Measurements from ENCODE around the gene RGS9.
A peak's percentile ranks its signal among the peaks of the same experiment; 100 is the strongest.
"Not testable (repeated sequence)": the region's sequence is repeated elsewhere in the genome, so short reads cannot be mapped to it uniquely, and the experiment has no call there.

Gene RGS9

DNA sequence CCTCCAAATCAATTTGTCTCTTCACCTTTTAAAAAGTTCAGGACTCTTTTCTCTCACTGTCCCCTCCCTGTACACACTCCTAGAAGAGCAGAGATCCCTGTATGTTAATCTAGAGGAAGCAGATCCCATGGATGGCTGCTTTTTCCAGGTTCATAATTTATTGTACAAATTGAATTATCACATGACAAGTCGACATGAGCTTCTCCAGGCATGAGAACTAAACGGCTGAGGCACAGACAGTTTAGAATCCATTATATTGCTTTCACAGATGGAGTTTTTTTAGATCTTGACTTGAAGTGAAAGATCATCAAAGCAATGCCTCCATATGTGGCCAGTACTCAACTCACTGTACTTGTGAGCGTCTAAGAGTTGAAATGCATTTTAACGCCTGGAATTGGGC is 47.9 kb downstream of the RGS9 start:
- no peak for DNase-seq

DNA sequence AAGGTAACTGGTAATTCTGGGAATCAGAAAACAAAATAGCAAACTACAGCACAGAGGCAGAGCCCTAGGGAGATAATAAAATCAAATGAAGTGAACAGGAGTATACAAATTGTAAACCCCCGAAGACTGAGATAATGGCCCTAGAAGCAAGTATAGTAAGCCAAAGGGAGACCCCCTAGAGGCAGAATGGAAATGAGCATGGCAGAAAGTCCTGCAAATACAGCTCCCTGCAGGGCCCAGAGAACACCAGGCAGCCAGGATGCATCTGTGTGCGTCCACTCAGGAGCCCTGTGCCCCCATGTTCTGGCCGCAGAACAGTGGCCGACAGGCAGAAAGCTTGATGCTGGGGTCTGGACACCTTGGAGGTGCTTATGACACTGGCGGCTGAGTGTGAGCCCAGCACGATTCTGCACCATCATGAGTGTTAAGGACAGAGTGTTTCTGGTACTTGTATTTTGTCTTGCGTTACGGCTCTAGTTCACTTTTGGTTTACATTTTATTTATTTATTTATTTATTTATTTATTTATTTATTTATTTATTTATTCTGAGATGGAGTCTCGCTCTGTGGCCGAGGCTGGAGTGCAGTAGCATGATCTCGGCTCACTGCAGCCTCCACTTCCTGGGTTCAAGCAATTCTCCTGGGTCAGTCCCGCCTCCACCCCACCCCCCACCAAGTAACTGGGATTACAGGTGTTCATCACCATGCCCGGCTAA is 48.7 kb downstream of the RGS9 start:
- no peak for DNase-seq

DNA sequence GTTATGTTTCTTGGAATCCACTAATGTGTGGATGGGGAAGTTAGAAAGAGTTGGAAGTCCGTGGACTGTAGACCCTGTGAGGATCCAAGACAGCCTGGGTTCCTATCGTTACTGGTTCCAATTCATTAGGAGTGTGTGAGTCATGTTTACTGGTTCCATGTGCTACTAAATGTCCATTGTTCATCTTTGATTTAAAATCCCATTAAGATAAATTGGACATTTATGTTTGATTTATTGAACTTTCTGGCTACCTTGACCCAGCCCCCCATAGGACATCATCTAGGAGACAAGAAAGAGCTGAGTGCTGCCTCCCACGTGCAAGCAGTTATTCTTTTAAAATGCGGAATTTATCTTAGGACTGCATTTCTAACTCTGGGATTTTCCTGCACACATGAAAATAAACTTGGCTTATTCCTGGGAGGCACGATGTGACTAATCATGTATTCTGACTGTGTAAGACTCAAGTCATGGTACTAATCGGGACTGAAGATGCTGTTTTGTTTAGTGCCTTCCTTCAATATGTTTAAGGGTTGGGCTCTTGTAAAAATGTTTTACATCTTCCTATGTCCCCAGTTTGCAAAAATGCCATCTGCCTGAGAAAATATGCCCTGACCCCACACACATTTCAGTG is 53.4 kb downstream of the RGS9 start:
- DNase-seq = peak; percentile 33

DNA sequence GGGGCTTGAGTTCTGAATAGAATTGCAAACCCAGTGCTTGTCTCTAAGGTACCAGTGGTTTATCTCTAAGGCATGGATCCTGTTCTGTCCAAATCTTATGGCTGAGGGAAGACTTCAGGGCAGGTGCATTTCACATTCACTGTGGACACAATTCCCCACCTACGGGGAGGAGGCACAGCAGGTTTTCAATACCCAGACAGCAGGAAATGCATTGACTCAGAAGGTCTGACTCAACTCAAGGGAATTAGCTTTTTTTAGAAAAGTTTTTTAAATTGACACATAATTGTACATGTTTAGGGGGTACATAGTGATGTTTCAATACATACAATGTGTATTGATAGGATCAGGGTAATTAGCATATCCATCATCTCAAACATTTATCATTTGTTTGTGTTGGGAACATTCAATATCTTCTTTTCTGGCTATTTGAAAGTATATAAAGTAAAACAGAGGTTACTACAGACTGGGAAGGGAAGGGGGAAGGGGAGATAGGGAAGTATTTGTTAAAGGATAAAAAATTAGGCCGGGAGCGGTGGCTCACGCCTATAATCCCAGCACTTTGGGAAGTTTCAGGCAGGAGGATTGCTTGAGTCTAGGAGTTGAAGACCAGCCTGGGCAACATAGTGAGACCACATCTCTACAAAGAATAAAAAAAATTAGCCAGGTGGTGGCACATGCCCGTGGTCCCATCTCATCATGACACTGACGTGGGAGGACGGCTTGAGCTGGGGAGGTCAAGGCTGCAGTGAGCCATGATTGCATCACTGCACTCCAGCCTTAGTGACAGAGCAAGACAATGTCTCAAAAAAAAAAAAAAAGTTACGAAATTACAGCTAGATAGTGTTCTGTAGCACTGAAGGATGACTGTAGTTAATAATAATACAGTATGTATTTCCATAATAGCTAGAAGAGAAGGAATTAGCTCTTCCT is 54.9 kb downstream of the RGS9 start:
- no peak for DNase-seq

GRCh38 chr17:65193305-65193704 is 56.1 kb downstream of the RGS9 start:
- no peak for DNase-seq

- DNase-seq = no peak
Measured at GRCh38 chr17:65193716-65194293, 56.6 kb downstream of the RGS9 start.

DNA sequence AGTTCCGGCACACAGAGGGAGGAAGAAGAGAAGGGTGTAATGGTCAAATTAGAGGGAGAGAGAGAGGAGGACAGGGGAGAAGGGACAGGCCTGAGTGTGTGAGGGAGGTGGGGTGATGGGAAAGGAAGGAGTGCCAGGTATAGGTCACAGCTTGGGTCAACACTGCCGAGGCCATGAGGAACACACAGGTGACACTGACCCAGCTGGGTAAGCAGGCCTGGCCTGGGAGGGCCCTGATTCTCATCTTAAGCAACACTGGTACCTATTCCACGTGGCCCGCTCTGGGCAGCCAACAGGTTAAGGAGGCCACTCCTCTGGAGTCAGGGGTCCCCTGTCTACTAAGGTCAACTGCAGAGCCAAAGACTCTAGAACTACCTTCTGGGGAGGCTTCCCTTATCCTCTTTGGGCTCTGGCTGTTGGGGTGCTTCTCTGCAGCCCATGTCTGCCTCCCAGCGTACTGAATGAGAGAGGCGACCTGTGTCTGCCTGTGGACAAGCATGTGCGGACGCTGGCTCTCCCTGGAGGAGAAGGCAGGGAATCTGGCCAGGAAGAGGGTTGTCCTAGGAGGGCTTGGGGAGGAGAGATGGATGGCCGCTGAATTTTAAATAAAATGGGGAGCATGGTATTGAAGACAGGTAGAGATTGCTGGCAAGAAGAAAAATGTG is 57.6 kb downstream of the RGS9 start:
- DNase-seq = no peak

GRCh38 chr17:65195716-65196115 is 58.5 kb downstream of the RGS9 start:
- no peak for DNase-seq

DNA sequence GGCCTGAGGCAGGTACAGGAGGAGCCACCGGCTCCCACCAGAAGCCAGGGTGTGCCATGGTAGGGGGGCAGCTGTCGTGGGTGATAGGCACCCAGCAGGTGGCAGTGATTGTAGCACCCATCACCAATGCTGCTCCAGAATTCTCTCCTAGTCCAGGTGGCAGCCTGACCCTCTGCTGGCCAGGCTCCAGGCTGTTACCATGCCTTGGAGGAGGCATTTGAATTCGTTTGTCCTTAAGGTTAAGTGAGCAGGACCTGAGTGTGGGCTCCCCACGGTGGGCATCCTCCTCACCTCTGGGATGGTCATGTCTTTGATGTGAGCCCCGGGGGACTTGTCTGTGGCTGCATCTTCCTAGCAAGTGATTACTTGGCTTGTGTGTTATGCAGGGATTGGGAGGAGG is 59.4 kb downstream of the RGS9 start:
- DNase-seq = no peak

DNA sequence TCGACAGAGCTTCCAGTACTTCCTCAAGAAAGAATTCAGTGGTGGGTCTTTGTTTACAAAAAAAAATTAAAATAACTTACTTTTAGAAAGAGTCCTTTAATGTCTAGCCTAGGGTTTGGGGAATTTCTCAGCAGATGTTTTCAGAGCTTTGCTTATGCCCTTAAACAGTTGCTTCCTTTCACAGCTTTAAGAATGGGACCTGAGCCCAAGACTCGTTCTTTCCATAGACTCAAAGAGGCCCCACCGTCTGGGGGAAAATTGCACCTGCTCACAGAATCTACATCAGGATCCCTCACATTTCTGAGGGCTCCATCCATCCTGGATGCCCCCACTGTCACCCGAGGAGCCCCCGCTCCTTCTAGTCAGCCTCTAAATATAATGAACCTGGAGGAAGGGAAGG is 60.0 kb downstream of the RGS9 start:
- no peak for DNase-seq

- DNase-seq = no peak
Measured at GRCh38 chr17:65198653-65199382, 61.6 kb downstream of the RGS9 start.

DNA sequence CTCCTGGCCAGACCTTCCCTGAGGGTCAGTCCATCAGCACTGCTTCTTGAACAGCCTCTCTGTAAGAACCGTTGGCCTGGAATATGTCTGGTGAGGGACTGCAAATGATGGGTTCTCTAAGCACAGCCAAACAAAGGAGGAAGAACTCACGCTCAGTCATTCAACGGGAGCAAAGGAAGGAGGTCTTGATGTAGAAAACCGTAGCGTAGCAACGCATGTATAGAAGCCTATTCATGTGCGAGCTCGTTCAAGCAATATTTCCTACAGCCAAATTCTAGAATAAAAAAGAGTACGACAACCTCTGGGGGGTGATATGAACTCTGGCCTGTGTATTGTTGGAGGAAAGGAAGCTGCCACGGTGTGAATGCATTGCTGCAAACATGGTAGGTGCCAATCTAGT is 64.2 kb downstream of the RGS9 start:
- no peak for DNase-seq

GRCh38 chr17:65202844-65203571 is 65.8 kb downstream of the RGS9 start:
- DNase-seq = no peak

GRCh38 chr17:65204001-65204400 is 66.8 kb downstream of the RGS9 start:
- no peak for DNase-seq

- no peak for DNase-seq
Measured at GRCh38 chr17:65205655-65206054, 68.5 kb downstream of the RGS9 start.

- DNase-seq = not testable (repeated sequence)
Measured at GRCh38 chr17:65207448-65207847, 70.3 kb downstream of the RGS9 start.

DNA sequence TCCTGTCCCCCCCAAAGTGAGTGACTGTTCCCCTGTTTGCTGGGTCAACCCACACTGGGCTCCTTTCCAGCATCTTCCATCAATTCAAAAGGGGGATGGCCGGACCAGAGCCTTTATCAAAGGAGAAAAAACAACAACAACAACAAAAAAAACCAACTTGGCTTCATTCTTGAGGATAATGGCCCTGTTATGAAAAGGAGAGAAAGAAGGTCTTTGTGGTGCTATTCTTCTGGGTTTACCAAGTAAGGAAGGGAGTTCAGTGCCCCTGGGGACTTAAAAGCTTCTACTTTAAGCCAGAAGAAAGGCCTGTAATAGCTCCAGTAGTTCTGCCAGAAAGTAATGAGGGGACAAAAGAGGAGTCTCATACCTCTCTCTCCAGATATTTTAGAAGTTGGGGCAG is 71.5 kb downstream of the RGS9 start:
- no peak for DNase-seq

- DNase-seq = no peak
Measured at GRCh38 chr17:65218261-65218660, 81.1 kb downstream of the RGS9 start.

- no peak for DNase-seq
Measured at GRCh38 chr17:65219124-65219523, 82.0 kb downstream of the RGS9 start.

DNA sequence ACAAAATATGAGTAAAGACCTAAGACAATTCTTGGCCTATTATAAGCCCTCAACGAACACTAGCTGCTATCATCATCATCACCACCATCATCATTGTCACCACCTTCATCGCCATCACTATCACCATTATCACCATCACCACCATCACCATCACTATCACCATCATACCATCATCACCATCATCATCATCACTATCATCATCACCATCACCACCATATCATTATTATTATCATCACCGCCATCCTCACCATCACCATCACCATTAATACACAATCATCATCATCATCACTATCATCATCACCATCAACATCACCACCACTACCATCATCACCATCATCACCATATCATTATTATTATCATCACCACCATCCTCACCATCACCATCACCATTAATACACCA is 82.5 kb downstream of the RGS9 start:
- DNase-seq = no peak

- DNase-seq = no peak
Measured at GRCh38 chr17:65220732-65221131, 83.6 kb downstream of the RGS9 start.
